Lower leg skin (tissue), 3 donors: ENCODE measurements around the gene SOCS2.
"Not testable (repeated sequence)": the region's sequence is repeated elsewhere in the genome, so short reads cannot be mapped to it uniquely, and the experiment has no call there.

Source experiments
- POLR2A ChIP-seq, 2 donors: fragments of 450-650 bp; IDR thresholded peaks; one replicate each; pipeline ENCODE4 v1.6.1; 2016 to 2017; ENCODE audit warnings: antibody characterized with exemption in 2 of 2, mild to moderate bottlenecking in 1 of 2, moderate library complexity in 1 of 2
- TF ChIP-seq, protein P1 (sequence below), 3 donors: fragments of 450-650 bp; IDR thresholded peaks; one replicate each; pipeline ENCODE4 v1.5.1; 2016; ENCODE audit warnings: antibody characterized with exemption in 3 of 3, mild to moderate bottlenecking in 3 of 3, moderate library complexity in 2 of 3

DNA sequence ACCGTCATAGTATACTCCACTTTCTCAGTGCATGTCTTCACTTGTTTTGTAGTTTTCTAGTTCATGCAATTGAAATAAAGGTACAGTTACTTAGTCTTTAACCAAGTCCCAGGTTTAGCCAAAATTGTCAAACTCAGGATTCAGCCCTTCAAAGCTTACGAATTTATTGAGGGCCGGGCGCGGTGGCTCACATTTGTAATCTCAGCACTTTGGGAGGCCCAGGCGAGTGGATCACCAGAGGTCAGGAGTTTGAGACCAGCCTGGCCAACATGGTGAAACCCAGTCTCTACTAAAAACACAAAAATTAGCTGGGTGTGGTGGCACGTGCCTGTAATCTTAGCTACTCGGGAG lies 52.8 kb downstream of the SOCS2 start:
- TF ChIP-seq, protein P1, sequence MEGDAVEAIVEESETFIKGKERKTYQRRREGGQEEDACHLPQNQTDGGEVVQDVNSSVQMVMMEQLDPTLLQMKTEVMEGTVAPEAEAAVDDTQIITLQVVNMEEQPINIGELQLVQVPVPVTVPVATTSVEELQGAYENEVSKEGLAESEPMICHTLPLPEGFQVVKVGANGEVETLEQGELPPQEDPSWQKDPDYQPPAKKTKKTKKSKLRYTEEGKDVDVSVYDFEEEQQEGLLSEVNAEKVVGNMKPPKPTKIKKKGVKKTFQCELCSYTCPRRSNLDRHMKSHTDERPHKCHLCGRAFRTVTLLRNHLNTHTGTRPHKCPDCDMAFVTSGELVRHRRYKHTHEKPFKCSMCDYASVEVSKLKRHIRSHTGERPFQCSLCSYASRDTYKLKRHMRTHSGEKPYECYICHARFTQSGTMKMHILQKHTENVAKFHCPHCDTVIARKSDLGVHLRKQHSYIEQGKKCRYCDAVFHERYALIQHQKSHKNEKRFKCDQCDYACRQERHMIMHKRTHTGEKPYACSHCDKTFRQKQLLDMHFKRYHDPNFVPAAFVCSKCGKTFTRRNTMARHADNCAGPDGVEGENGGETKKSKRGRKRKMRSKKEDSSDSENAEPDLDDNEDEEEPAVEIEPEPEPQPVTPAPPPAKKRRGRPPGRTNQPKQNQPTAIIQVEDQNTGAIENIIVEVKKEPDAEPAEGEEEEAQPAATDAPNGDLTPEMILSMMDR (IDR thresholded peaks at IDR 0.05): not testable (repeated sequence)
- TF ChIP-seq POLR2A (IDR thresholded peaks at IDR 0.05): not testable (repeated sequence)
